Epithelial cell of prostate (primary cell): Measurements from ENCODE around the gene TMEM117.

Source experiments
- DNase-seq: peaks from one replicate; pipeline ENCODE4 v3.0.0-alpha.2; 2011; ENCODE audit warnings: low read depth, low spot score
- H3K27ac ChIP-seq: fragments of 450-650 bp; 2 replicates; pipeline ENCODE4 v1.5.1; 2017; ENCODE audit warnings: mild to moderate bottlenecking

Gene TMEM117

GRCh38 chr12:43882578-43883178 lies 46.8 kb downstream of the TMEM117 start:
- DNase-seq, result no peak
- no peak overlapping the region for H3K27ac ChIP-seq

- no peak for DNase-seq
Measured at GRCh38 chr12:43883311-43883710, 47.4 kb downstream of the TMEM117 start.

GRCh38 chr12:43883748-43884147 lies 47.9 kb downstream of the TMEM117 start:
- no peak overlapping the region for H3K27ac ChIP-seq
- DNase-seq, result no peak

More at GRCh38 chr12:43883311-43883710, 47.4 kb downstream of the TMEM117 start:
- H3K27ac ChIP-seq, result no peak overlapping the region

GRCh38 chr12:43884683-43885410 lies 49.0 kb downstream of the TMEM117 start:
- peak overlapping the region; percentile 14 for H3K27ac ChIP-seq
- peak; percentile 54 for DNase-seq

GRCh38 chr12:43887397-43887796 lies 51.5 kb downstream of the TMEM117 start:
- no peak overlapping the region for H3K27ac ChIP-seq
- DNase-seq, result no peak

GRCh38 chr12:43891856-43892574 lies 56.1 kb downstream of the TMEM117 start:
- H3K27ac ChIP-seq, result no peak overlapping the region
- DNase-seq, result no peak

GRCh38 chr12:43893670-43894069 lies 57.8 kb downstream of the TMEM117 start:
- no peak for DNase-seq
- no peak overlapping the region for H3K27ac ChIP-seq

- no peak for DNase-seq
- H3K27ac ChIP-seq, result no peak overlapping the region
Measured at GRCh38 chr12:43895580-43896206, 59.8 kb downstream of the TMEM117 start.

- DNase-seq, result no peak
- no peak overlapping the region for H3K27ac ChIP-seq
Measured at GRCh38 chr12:43896496-43896895, 60.6 kb downstream of the TMEM117 start.

- H3K27ac ChIP-seq, result no peak overlapping the region
Measured at GRCh38 chr12:43898474-43898873, 62.6 kb downstream of the TMEM117 start.

GRCh38 chr12:43899574-43899973 lies 63.7 kb downstream of the TMEM117 start:
- no peak overlapping the region for H3K27ac ChIP-seq
- no peak for DNase-seq

More at GRCh38 chr12:43898474-43898873, 62.6 kb downstream of the TMEM117 start:
- no peak for DNase-seq

GRCh38 chr12:43903686-43904085 lies 67.8 kb downstream of the TMEM117 start:
- H3K27ac ChIP-seq, result no peak overlapping the region
- no peak for DNase-seq

GRCh38 chr12:43912859-43913258 lies 77.0 kb downstream of the TMEM117 start:
- H3K27ac ChIP-seq, result no peak overlapping the region
- DNase-seq, result no peak

- no peak for DNase-seq
- no peak overlapping the region for H3K27ac ChIP-seq
Measured at GRCh38 chr12:43914391-43914790, 78.5 kb downstream of the TMEM117 start.

GRCh38 chr12:43914923-43915468 lies 79.1 kb downstream of the TMEM117 start:
- no peak overlapping the region for H3K27ac ChIP-seq
- no peak for DNase-seq

GRCh38 chr12:43917896-43918295 lies 82.0 kb downstream of the TMEM117 start:
- DNase-seq, result no peak
- H3K27ac ChIP-seq, result no peak overlapping the region

GRCh38 chr12:43921666-43922337 lies 85.9 kb downstream of the TMEM117 start:
- no peak for DNase-seq
- no peak overlapping the region for H3K27ac ChIP-seq

- no peak overlapping the region for H3K27ac ChIP-seq
- no peak for DNase-seq
Measured at GRCh38 chr12:43930032-43930431, 94.2 kb downstream of the TMEM117 start.

GRCh38 chr12:43931187-43931586 lies 95.3 kb downstream of the TMEM117 start:
- no peak overlapping the region for H3K27ac ChIP-seq
- DNase-seq, result no peak

- no peak for DNase-seq
- H3K27ac ChIP-seq, result no peak overlapping the region
Measured at GRCh38 chr12:43935581-43935980, 99.7 kb downstream of the TMEM117 start.
